Measurements from ENCODE around the gene CYB5R3.
"Not testable (repeated sequence)": the region's sequence is repeated elsewhere in the genome, so short reads cannot be mapped to it uniquely, and the experiment has no call there.

Gene CYB5R3

GRCh38 chr22:42580040-42580439 lies 69.2 kb downstream of the CYB5R3 start:
- not testable (repeated sequence) for H3K4me1 ChIP-seq (ENCODE audit: control insufficient read depth, insufficient read depth, low read length, unreplicated experiment); H2AFZ ChIP-seq (ENCODE audit: low read length, unreplicated experiment); H3K27me3 ChIP-seq (ENCODE audit: insufficient read depth, low read length); H3K4me3 ChIP-seq (ENCODE audit: low read depth, low read length); H3K79me2 ChIP-seq (ENCODE audit: control insufficient read depth, insufficient read depth, low read length, unreplicated experiment); H3K27ac ChIP-seq (ENCODE audit: low read depth, low read length); H3K36me3 ChIP-seq (ENCODE audit: insufficient read depth, low read length)

GRCh38 chr22:42577623-42578240 lies 71.5 kb downstream of the CYB5R3 start:
- peaks cover 10% of the 10 kb centered on the region for H3K79me2 ChIP-seq (ENCODE audit: control insufficient read depth, insufficient read depth, low read length, unreplicated experiment)
- H3K27ac ChIP-seq (ENCODE audit: low read depth, low read length): no peak overlapping the region
- H3K27me3 ChIP-seq (ENCODE audit: insufficient read depth, low read length): no peaks in the 10 kb centered on the region
- no peak overlapping the region for H3K4me3 ChIP-seq (ENCODE audit: low read depth, low read length)
- H3K4me1 ChIP-seq (ENCODE audit: control insufficient read depth, insufficient read depth, low read length, unreplicated experiment): no peaks in the 10 kb centered on the region
- H2AFZ ChIP-seq (ENCODE audit: low read length, unreplicated experiment): no peak overlapping the region
- H3K36me3 ChIP-seq (ENCODE audit: insufficient read depth, low read length): no peaks in the 10 kb centered on the region

GRCh38 chr22:42577141-42577540 lies 72.1 kb downstream of the CYB5R3 start:
- not testable (repeated sequence) for H3K79me2 ChIP-seq (ENCODE audit: control insufficient read depth, insufficient read depth, low read length, unreplicated experiment); H3K27me3 ChIP-seq (ENCODE audit: insufficient read depth, low read length); H3K4me3 ChIP-seq (ENCODE audit: low read depth, low read length); H3K27ac ChIP-seq (ENCODE audit: low read depth, low read length); H2AFZ ChIP-seq (ENCODE audit: low read length, unreplicated experiment); H3K4me1 ChIP-seq (ENCODE audit: control insufficient read depth, insufficient read depth, low read length, unreplicated experiment); H3K36me3 ChIP-seq (ENCODE audit: insufficient read depth, low read length)

- H3K27ac ChIP-seq (ENCODE audit: low read depth, low read length); H3K36me3 ChIP-seq (ENCODE audit: insufficient read depth, low read length); H2AFZ ChIP-seq (ENCODE audit: low read length, unreplicated experiment); H3K27me3 ChIP-seq (ENCODE audit: insufficient read depth, low read length); H3K4me3 ChIP-seq (ENCODE audit: low read depth, low read length); H3K4me1 ChIP-seq (ENCODE audit: control insufficient read depth, insufficient read depth, low read length, unreplicated experiment); H3K79me2 ChIP-seq (ENCODE audit: control insufficient read depth, insufficient read depth, low read length, unreplicated experiment): not testable (repeated sequence)
These were observed 73.1 kb downstream of the CYB5R3 start for GRCh38 chr22:42575996-42576574.

GRCh38 chr22:42574468-42574867 lies 74.7 kb downstream of the CYB5R3 start:
- not testable (repeated sequence) for H2AFZ ChIP-seq (ENCODE audit: low read length, unreplicated experiment); H3K27me3 ChIP-seq (ENCODE audit: insufficient read depth, low read length); H3K36me3 ChIP-seq (ENCODE audit: insufficient read depth, low read length); H3K4me3 ChIP-seq (ENCODE audit: low read depth, low read length); H3K4me1 ChIP-seq (ENCODE audit: control insufficient read depth, insufficient read depth, low read length, unreplicated experiment); H3K27ac ChIP-seq (ENCODE audit: low read depth, low read length); H3K79me2 ChIP-seq (ENCODE audit: control insufficient read depth, insufficient read depth, low read length, unreplicated experiment)

GRCh38 chr22:42574046-42574445 lies 75.1 kb downstream of the CYB5R3 start:
- H3K4me1 ChIP-seq (ENCODE audit: control insufficient read depth, insufficient read depth, low read length, unreplicated experiment); H3K4me3 ChIP-seq (ENCODE audit: low read depth, low read length); H3K36me3 ChIP-seq (ENCODE audit: insufficient read depth, low read length); H3K79me2 ChIP-seq (ENCODE audit: control insufficient read depth, insufficient read depth, low read length, unreplicated experiment); H3K27me3 ChIP-seq (ENCODE audit: insufficient read depth, low read length); H3K27ac ChIP-seq (ENCODE audit: low read depth, low read length); H2AFZ ChIP-seq (ENCODE audit: low read length, unreplicated experiment): not testable (repeated sequence)

GRCh38 chr22:42571068-42571467 lies 78.1 kb downstream of the CYB5R3 start:
- not testable (repeated sequence) for H3K36me3 ChIP-seq (ENCODE audit: insufficient read depth, low read length); H3K79me2 ChIP-seq (ENCODE audit: control insufficient read depth, insufficient read depth, low read length, unreplicated experiment); H3K4me1 ChIP-seq (ENCODE audit: control insufficient read depth, insufficient read depth, low read length, unreplicated experiment); H3K27ac ChIP-seq (ENCODE audit: low read depth, low read length); H2AFZ ChIP-seq (ENCODE audit: low read length, unreplicated experiment); H3K27me3 ChIP-seq (ENCODE audit: insufficient read depth, low read length); H3K4me3 ChIP-seq (ENCODE audit: low read depth, low read length)

GRCh38 chr22:42570580-42570979 lies 78.6 kb downstream of the CYB5R3 start:
- not testable (repeated sequence) for H3K4me3 ChIP-seq (ENCODE audit: low read depth, low read length); H3K27ac ChIP-seq (ENCODE audit: low read depth, low read length); H3K79me2 ChIP-seq (ENCODE audit: control insufficient read depth, insufficient read depth, low read length, unreplicated experiment); H2AFZ ChIP-seq (ENCODE audit: low read length, unreplicated experiment); H3K36me3 ChIP-seq (ENCODE audit: insufficient read depth, low read length); H3K27me3 ChIP-seq (ENCODE audit: insufficient read depth, low read length); H3K4me1 ChIP-seq (ENCODE audit: control insufficient read depth, insufficient read depth, low read length, unreplicated experiment)

GRCh38 chr22:42567950-42568349 lies 81.2 kb downstream of the CYB5R3 start:
- H3K4me1 ChIP-seq (ENCODE audit: control insufficient read depth, insufficient read depth, low read length, unreplicated experiment); H3K4me3 ChIP-seq (ENCODE audit: low read depth, low read length); H2AFZ ChIP-seq (ENCODE audit: low read length, unreplicated experiment); H3K79me2 ChIP-seq (ENCODE audit: control insufficient read depth, insufficient read depth, low read length, unreplicated experiment); H3K36me3 ChIP-seq (ENCODE audit: insufficient read depth, low read length); H3K27me3 ChIP-seq (ENCODE audit: insufficient read depth, low read length); H3K27ac ChIP-seq (ENCODE audit: low read depth, low read length): not testable (repeated sequence)
